Measurements from ENCODE around the gene STARD6. TPM values are rescaled to one million over a fixed set of nuclear protein-coding genes. Genes with fewer than 3 reads are reported as not detected.
"Not testable (repeated sequence)": the region's sequence is repeated elsewhere in the genome, so short reads cannot be mapped to it uniquely, and the experiment has no call there.

Gene STARD6
- total RNA-seq, 1 donor from 2014 or later: not detected

GRCh38 chr18:54351186-54351585 lies 6.5 kb downstream of the STARD6 start:
- no peaks in the 10 kb centered on the region for H3K27me3 ChIP-seq (ENCODE audit: control insufficient read depth in 3 of 3, insufficient read depth in 3 of 3, low read length in 3 of 3)
- no peak overlapping the region for H3K9ac ChIP-seq (ENCODE audit: low read depth in 1 of 3, low read length in 3 of 3)
- no peaks in the 10 kb centered on the region for H3K36me3 ChIP-seq (ENCODE audit: control insufficient read depth in 3 of 3, insufficient read depth in 3 of 3, low read length in 3 of 3)
- no peaks in the 10 kb centered on the region for H3K4me1 ChIP-seq (ENCODE audit: control insufficient read depth in 3 of 3, insufficient read depth in 3 of 3, low read length in 3 of 3)
- no peak overlapping the region for H3K27ac ChIP-seq (ENCODE audit: low read depth, low read length)
- no peak overlapping the region for H3K4me3 ChIP-seq (ENCODE audit: low read length in 3 of 3)
- peaks cover 0 to 2% (median 0%) of the 10 kb centered on the region in 3 donors for H3K9me3 ChIP-seq (ENCODE audit: control insufficient read depth in 3 of 3, low read length in 3 of 3)

- Histone ChIP-seq H3K4me3 (ENCODE audit: low read length in 3 of 3) (no peak overlapping the region), H3K27me3 (ENCODE audit: control insufficient read depth in 3 of 3, insufficient read depth in 3 of 3, low read length in 3 of 3) (no peaks in the 10 kb centered on the region), H3K36me3 (ENCODE audit: control insufficient read depth in 3 of 3, insufficient read depth in 3 of 3, low read length in 3 of 3) (no peaks in the 10 kb centered on the region), H3K9ac (ENCODE audit: low read depth in 1 of 3, low read length in 3 of 3) (no peak overlapping the region), H3K27ac (ENCODE audit: low read depth, low read length) (no peak overlapping the region), H3K4me1 (ENCODE audit: control insufficient read depth in 3 of 3, insufficient read depth in 3 of 3, low read length in 3 of 3) (no peaks in the 10 kb centered on the region), H3K9me3 (ENCODE audit: control insufficient read depth in 3 of 3, low read length in 3 of 3) (no peaks in the 10 kb centered on the region)
Measured at GRCh38 chr18:54338230-54338629, 19.4 kb downstream of the STARD6 start.

DNA sequence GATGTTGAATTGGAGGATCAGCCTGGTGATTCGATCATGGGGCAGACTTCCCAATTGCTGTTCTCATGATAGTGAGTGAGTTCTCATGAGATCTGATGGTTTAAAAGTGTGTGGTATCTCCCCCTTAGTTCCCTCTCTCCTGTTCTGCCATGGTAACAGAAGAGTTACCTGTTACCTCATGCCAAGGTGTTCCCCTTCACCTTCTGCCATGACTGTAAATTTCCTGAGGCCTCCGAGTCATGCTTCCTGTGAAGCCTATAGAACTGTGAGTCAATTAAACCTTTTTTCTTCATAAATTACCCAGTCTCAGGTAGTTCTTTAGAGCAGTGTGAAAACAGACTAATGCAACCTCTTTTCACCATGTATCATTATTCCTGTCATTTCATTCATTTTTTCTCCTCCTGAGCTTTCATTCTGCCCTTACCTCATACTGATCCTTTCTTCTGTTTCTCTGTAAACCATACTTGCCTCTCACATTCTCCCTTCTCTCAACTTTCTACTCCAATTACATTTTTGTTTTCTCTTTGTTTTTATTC lies 22.0 kb downstream of the STARD6 start:
- no peaks in the 10 kb centered on the region for H3K9me3 ChIP-seq (ENCODE audit: control insufficient read depth in 3 of 3, low read length in 3 of 3)
- H3K27ac ChIP-seq (ENCODE audit: low read depth, low read length): no peak overlapping the region

GRCh38 chr18:54330768-54331548 lies 26.7 kb downstream of the STARD6 start:
- Histone ChIP-seq H3K27ac (ENCODE audit: low read depth, low read length) (no peak overlapping the region), H3K9ac (ENCODE audit: low read depth in 1 of 3, low read length in 3 of 3) (no peak overlapping the region), H3K27me3 (ENCODE audit: control insufficient read depth in 3 of 3, insufficient read depth in 3 of 3, low read length in 3 of 3) (no peaks in the 10 kb centered on the region), H3K4me3 (ENCODE audit: low read length in 3 of 3) (no peak overlapping the region), H3K4me1 (ENCODE audit: control insufficient read depth in 3 of 3, insufficient read depth in 3 of 3, low read length in 3 of 3) (no peaks in the 10 kb centered on the region), H3K9me3 (ENCODE audit: control insufficient read depth in 3 of 3, low read length in 3 of 3) (no peaks in the 10 kb centered on the region), H3K36me3 (ENCODE audit: control insufficient read depth in 3 of 3, insufficient read depth in 3 of 3, low read length in 3 of 3) (no peaks in the 10 kb centered on the region)

More for the DNA sequence above, 22.0 kb downstream of the STARD6 start:
- H3K4me3 ChIP-seq (ENCODE audit: low read length in 3 of 3): no peak overlapping the region
- no peaks in the 10 kb centered on the region for H3K27me3 ChIP-seq (ENCODE audit: control insufficient read depth in 3 of 3, insufficient read depth in 3 of 3, low read length in 3 of 3)
- H3K4me1 ChIP-seq (ENCODE audit: control insufficient read depth in 3 of 3, insufficient read depth in 3 of 3, low read length in 3 of 3): no peaks in the 10 kb centered on the region
- H3K9ac ChIP-seq (ENCODE audit: low read depth in 1 of 3, low read length in 3 of 3): no peak overlapping the region
- H3K36me3 ChIP-seq (ENCODE audit: control insufficient read depth in 3 of 3, insufficient read depth in 3 of 3, low read length in 3 of 3): no peaks in the 10 kb centered on the region

GRCh38 chr18:54329787-54330186 lies 27.9 kb downstream of the STARD6 start:
- H3K27ac ChIP-seq (ENCODE audit: low read depth, low read length): no peak overlapping the region
- no peak overlapping the region for H3K4me3 ChIP-seq (ENCODE audit: low read length in 3 of 3)
- H3K36me3 ChIP-seq (ENCODE audit: control insufficient read depth in 3 of 3, insufficient read depth in 3 of 3, low read length in 3 of 3): no peaks in the 10 kb centered on the region
- H3K4me1 ChIP-seq (ENCODE audit: control insufficient read depth in 3 of 3, insufficient read depth in 3 of 3, low read length in 3 of 3): no peaks in the 10 kb centered on the region
- no peaks in the 10 kb centered on the region for H3K27me3 ChIP-seq (ENCODE audit: control insufficient read depth in 3 of 3, insufficient read depth in 3 of 3, low read length in 3 of 3)
- no peaks in the 10 kb centered on the region for H3K9me3 ChIP-seq (ENCODE audit: control insufficient read depth in 3 of 3, low read length in 3 of 3)
- no peak overlapping the region for H3K9ac ChIP-seq (ENCODE audit: low read depth in 1 of 3, low read length in 3 of 3)

DNA sequence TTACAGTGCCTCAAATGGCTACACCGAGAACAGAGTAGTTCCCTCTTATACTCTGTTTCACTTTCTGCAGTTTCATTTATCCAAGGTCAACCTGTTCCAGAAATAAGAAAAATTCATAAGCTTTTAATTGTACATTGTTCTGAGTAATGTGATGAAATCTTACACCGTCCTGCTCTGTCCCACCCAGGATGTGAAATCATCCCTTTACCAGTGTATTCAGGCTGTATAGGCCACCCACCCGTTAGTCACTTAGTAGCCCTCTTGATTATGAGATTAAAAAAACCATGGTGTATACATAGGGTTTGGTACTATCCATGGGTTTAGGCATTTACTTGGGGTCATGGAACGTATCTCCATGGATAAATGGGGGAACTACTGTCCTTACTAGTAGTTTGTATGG lies 29.8 kb downstream of the STARD6 start:
- H3K9me3 ChIP-seq (ENCODE audit: control insufficient read depth in 3 of 3, low read length in 3 of 3): no peaks in the 10 kb centered on the region
- no peak overlapping the region for H3K9ac ChIP-seq (ENCODE audit: low read depth in 1 of 3, low read length in 3 of 3)
- no peak overlapping the region for H3K4me3 ChIP-seq (ENCODE audit: low read length in 3 of 3)
- H3K27me3 ChIP-seq (ENCODE audit: control insufficient read depth in 3 of 3, insufficient read depth in 3 of 3, low read length in 3 of 3): no peaks in the 10 kb centered on the region
- no peaks in the 10 kb centered on the region for H3K4me1 ChIP-seq (ENCODE audit: control insufficient read depth in 3 of 3, insufficient read depth in 3 of 3, low read length in 3 of 3)
- H3K36me3 ChIP-seq (ENCODE audit: control insufficient read depth in 3 of 3, insufficient read depth in 3 of 3, low read length in 3 of 3): no peaks in the 10 kb centered on the region
- no peak overlapping the region for H3K27ac ChIP-seq (ENCODE audit: low read depth, low read length)

GRCh38 chr18:54323970-54324369 lies 33.7 kb downstream of the STARD6 start:
- Histone ChIP-seq H3K27ac (ENCODE audit: low read depth, low read length) (no peak overlapping the region), H3K9me3 (ENCODE audit: control insufficient read depth in 3 of 3, low read length in 3 of 3) (no peaks in the 10 kb centered on the region), H3K36me3 (ENCODE audit: control insufficient read depth in 3 of 3, insufficient read depth in 3 of 3, low read length in 3 of 3) (no peaks in the 10 kb centered on the region), H3K4me3 (ENCODE audit: low read length in 3 of 3) (no peak overlapping the region), H3K4me1 (ENCODE audit: control insufficient read depth in 3 of 3, insufficient read depth in 3 of 3, low read length in 3 of 3) (no peaks in the 10 kb centered on the region), H3K27me3 (ENCODE audit: control insufficient read depth in 3 of 3, insufficient read depth in 3 of 3, low read length in 3 of 3) (no peaks in the 10 kb centered on the region), H3K9ac (ENCODE audit: low read depth in 1 of 3, low read length in 3 of 3) (no peak overlapping the region)

- Histone ChIP-seq H3K27ac (ENCODE audit: low read depth, low read length) (no peak overlapping the region), H3K4me1 (ENCODE audit: control insufficient read depth in 3 of 3, insufficient read depth in 3 of 3, low read length in 3 of 3) (no peaks in the 10 kb centered on the region), H3K4me3 (ENCODE audit: low read length in 3 of 3) (no peak overlapping the region), H3K9ac (ENCODE audit: low read depth in 1 of 3, low read length in 3 of 3) (no peak overlapping the region), H3K9me3 (ENCODE audit: control insufficient read depth in 3 of 3, low read length in 3 of 3) (no peaks in the 10 kb centered on the region), H3K27me3 (ENCODE audit: control insufficient read depth in 3 of 3, insufficient read depth in 3 of 3, low read length in 3 of 3) (no peaks in the 10 kb centered on the region), H3K36me3 (ENCODE audit: control insufficient read depth in 3 of 3, insufficient read depth in 3 of 3, low read length in 3 of 3) (no peaks in the 10 kb centered on the region)
Measured at GRCh38 chr18:54323561-54323960, 34.1 kb downstream of the STARD6 start.

DNA sequence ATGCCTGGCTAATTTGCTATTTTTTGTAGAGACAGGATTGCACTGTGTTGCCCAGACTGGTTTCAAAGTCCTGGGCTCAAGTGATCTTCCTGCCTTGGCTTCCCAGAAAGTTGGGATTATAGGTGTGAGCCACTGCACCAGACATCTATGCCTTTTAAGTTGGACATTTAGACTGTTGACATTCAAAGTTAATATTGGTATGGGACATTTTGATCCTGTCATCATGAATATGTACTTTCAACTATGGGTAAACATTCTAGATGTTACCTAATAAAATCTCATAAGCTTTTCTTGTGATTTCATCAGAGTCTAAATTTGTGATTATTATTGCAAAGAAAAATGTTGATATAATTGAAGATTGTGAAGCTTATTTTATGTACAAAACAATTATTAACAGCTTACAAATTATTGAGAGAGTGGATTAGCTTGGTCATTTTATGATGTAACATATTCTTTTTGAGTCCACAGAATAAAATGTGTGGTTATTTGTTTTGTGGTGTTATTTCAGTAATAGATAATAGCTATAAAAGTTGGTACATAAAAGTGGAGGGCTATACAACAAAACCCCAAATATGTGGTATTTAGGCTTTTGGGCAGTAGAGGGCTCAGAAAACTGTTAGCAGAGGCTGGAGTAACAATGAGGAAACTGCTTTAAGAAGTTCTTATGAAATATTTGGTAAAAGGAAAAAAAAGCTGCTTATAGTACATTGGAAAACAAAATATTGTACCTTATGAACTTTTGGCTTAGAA lies 41.4 kb downstream of the STARD6 start:
- no peak overlapping the region for H3K4me3 ChIP-seq (ENCODE audit: low read length in 3 of 3)
- H3K9ac ChIP-seq (ENCODE audit: low read depth in 1 of 3, low read length in 3 of 3): no peak overlapping the region
- H3K27ac ChIP-seq (ENCODE audit: low read depth, low read length): no peak overlapping the region
- no peaks in the 10 kb centered on the region for H3K9me3 ChIP-seq (ENCODE audit: control insufficient read depth in 3 of 3, low read length in 3 of 3)
- no peaks in the 10 kb centered on the region for H3K27me3 ChIP-seq (ENCODE audit: control insufficient read depth in 3 of 3, insufficient read depth in 3 of 3, low read length in 3 of 3)
- H3K36me3 ChIP-seq (ENCODE audit: control insufficient read depth in 3 of 3, insufficient read depth in 3 of 3, low read length in 3 of 3): no peaks in the 10 kb centered on the region
- H3K4me1 ChIP-seq (ENCODE audit: control insufficient read depth in 3 of 3, insufficient read depth in 3 of 3, low read length in 3 of 3): no peaks in the 10 kb centered on the region

DNA sequence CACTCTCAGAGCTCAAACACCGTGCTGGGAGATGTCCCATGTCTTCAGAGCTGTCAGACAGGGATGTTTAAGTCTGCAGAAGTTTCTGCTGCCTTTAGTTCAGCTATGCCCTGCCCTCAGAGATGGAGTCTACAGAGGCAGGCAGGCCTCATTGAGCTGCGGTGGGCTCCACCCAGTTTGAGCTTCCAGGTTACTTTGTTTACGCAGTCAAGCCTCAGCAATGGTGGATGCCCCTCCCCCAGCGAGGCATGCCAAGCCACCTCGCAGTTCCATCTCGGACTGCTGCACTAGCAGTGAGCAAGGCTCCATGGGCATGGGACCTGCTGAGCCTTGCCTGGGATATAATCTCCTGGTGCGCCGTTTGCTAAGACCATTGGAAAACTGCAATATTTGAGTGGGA lies 48.1 kb downstream of the STARD6 start:
- H3K9ac ChIP-seq (ENCODE audit: low read depth in 1 of 3, low read length in 3 of 3); H3K36me3 ChIP-seq (ENCODE audit: control insufficient read depth in 3 of 3, insufficient read depth in 3 of 3, low read length in 3 of 3); H3K27me3 ChIP-seq (ENCODE audit: control insufficient read depth in 3 of 3, insufficient read depth in 3 of 3, low read length in 3 of 3); H3K27ac ChIP-seq (ENCODE audit: low read depth, low read length); H3K4me1 ChIP-seq (ENCODE audit: control insufficient read depth in 3 of 3, insufficient read depth in 3 of 3, low read length in 3 of 3); H3K4me3 ChIP-seq (ENCODE audit: low read length in 3 of 3); H3K9me3 ChIP-seq (ENCODE audit: control insufficient read depth in 3 of 3, low read length in 3 of 3): not testable (repeated sequence)

Data from skeletal muscle tissue (tissue), 4 donors.